ENCODE measurements around the gene ASPN.

Gene ASPN

GRCh38 chr9:92518199-92518598, 35.9 kb upstream of the ASPN start:
- Histone ChIP-seq H3K4me1 (ENCODE audit: control insufficient read depth, insufficient read depth, low read length) (peaks cover 4% of the 10 kb centered on the region), H3K9me3 (ENCODE audit: control insufficient read depth, low read length) (no peaks in the 10 kb centered on the region), H3K27me3 (ENCODE audit: control insufficient read depth, insufficient read depth, low read length, poor library complexity, severe bottlenecking) (no peaks in the 10 kb centered on the region), H3K27ac (ENCODE audit: insufficient read depth, low read depth, low read length, poor library complexity, severe bottlenecking) (no peak overlapping the region), H3K36me3 (ENCODE audit: control insufficient read depth, insufficient read depth, low read length) (no peaks in the 10 kb centered on the region), H3K4me3 (ENCODE audit: insufficient read depth, low read depth, low read length) (no peak overlapping the region)
- 87 to 92% methylated on average over 4 of the region's 4 CpGs for WGBS, 2 experiments

- H3K27me3 ChIP-seq (ENCODE audit: control insufficient read depth, insufficient read depth, low read length, poor library complexity, severe bottlenecking): no peaks in the 10 kb centered on the region
- 34 to 40% methylated on average over 3 of the region's 3 CpGs for WGBS, 2 experiments
- H3K36me3 ChIP-seq (ENCODE audit: control insufficient read depth, insufficient read depth, low read length): no peaks in the 10 kb centered on the region
- H3K4me3 ChIP-seq (ENCODE audit: insufficient read depth, low read depth, low read length): no peak overlapping the region
- no peaks in the 10 kb centered on the region for H3K9me3 ChIP-seq (ENCODE audit: control insufficient read depth, low read length)
- no peak overlapping the region for H3K27ac ChIP-seq (ENCODE audit: insufficient read depth, low read depth, low read length, poor library complexity, severe bottlenecking)
- peaks cover 4% of the 10 kb centered on the region for H3K4me1 ChIP-seq (ENCODE audit: control insufficient read depth, insufficient read depth, low read length)
These were observed 34.7 kb upstream of the ASPN start for GRCh38 chr9:92517046-92517445.

GRCh38 chr9:92516521-92516920, 34.2 kb upstream of the ASPN start:
- Histone ChIP-seq H3K27me3 (ENCODE audit: control insufficient read depth, insufficient read depth, low read length, poor library complexity, severe bottlenecking) (no peaks in the 10 kb centered on the region), H3K36me3 (ENCODE audit: control insufficient read depth, insufficient read depth, low read length) (no peaks in the 10 kb centered on the region), H3K9me3 (ENCODE audit: control insufficient read depth, low read length) (no peaks in the 10 kb centered on the region), H3K27ac (ENCODE audit: insufficient read depth, low read depth, low read length, poor library complexity, severe bottlenecking) (no peak overlapping the region), H3K4me3 (ENCODE audit: insufficient read depth, low read depth, low read length) (no peak overlapping the region), H3K4me1 (ENCODE audit: control insufficient read depth, insufficient read depth, low read length) (peaks cover 4% of the 10 kb centered on the region)
- 100% methylated on average over 1 of the region's 1 CpG; no CpG with 5 or more reads in 1 of the 2 experiments for WGBS, 2 experiments

GRCh38 chr9:92514635-92515034, 32.3 kb upstream of the ASPN start:
- 94% methylated on average over 10 of the region's 10 CpGs for WGBS, 2 experiments
- peaks cover 4% of the 10 kb centered on the region for H3K4me1 ChIP-seq (ENCODE audit: control insufficient read depth, insufficient read depth, low read length)

DNA sequence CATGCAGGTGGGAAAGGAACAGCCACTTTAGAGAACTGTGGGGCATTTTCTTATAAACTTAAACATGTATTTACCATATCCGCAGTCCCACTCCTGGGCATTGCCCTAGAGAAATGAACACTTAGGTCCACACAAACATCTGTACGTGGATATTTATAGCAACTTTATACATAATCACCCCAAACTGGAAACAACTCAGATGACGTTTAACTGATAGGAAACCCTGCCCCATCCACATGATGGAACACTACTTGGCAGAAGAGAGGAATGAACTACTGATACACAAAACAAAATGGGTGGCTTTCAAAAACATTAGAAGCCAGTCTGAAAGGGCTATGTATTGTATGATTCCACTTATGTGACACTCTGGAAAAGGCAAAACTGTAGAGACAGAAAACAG, 31.0 kb upstream of the ASPN start:
- Histone ChIP-seq H3K27me3 (ENCODE audit: control insufficient read depth, insufficient read depth, low read length, poor library complexity, severe bottlenecking) (no peaks in the 10 kb centered on the region), H3K4me1 (ENCODE audit: control insufficient read depth, insufficient read depth, low read length) (peaks cover 4% of the 10 kb centered on the region), H3K9me3 (ENCODE audit: control insufficient read depth, low read length) (no peaks in the 10 kb centered on the region), H3K4me3 (ENCODE audit: insufficient read depth, low read depth, low read length) (no peak overlapping the region), H3K36me3 (ENCODE audit: control insufficient read depth, insufficient read depth, low read length) (no peaks in the 10 kb centered on the region), H3K27ac (ENCODE audit: insufficient read depth, low read depth, low read length, poor library complexity, severe bottlenecking) (no peak overlapping the region)
- 83 to 91% methylated on average over 3 of the region's 3 CpGs for WGBS, 2 experiments

More at GRCh38 chr9:92514635-92515034, 32.3 kb upstream of the ASPN start:
- H3K27ac ChIP-seq (ENCODE audit: insufficient read depth, low read depth, low read length, poor library complexity, severe bottlenecking): no peak overlapping the region
- no peaks in the 10 kb centered on the region for H3K27me3 ChIP-seq (ENCODE audit: control insufficient read depth, insufficient read depth, low read length, poor library complexity, severe bottlenecking)
- no peaks in the 10 kb centered on the region for H3K9me3 ChIP-seq (ENCODE audit: control insufficient read depth, low read length)
- no peaks in the 10 kb centered on the region for H3K36me3 ChIP-seq (ENCODE audit: control insufficient read depth, insufficient read depth, low read length)
- no peak overlapping the region for H3K4me3 ChIP-seq (ENCODE audit: insufficient read depth, low read depth, low read length)

- Histone ChIP-seq H3K9me3 (ENCODE audit: control insufficient read depth, low read length) (no peaks in the 10 kb centered on the region), H3K27ac (ENCODE audit: insufficient read depth, low read depth, low read length, poor library complexity, severe bottlenecking) (no peak overlapping the region), H3K4me3 (ENCODE audit: insufficient read depth, low read depth, low read length) (no peak overlapping the region), H3K4me1 (ENCODE audit: control insufficient read depth, insufficient read depth, low read length) (peaks cover 4% of the 10 kb centered on the region), H3K36me3 (ENCODE audit: control insufficient read depth, insufficient read depth, low read length) (no peaks in the 10 kb centered on the region), H3K27me3 (ENCODE audit: control insufficient read depth, insufficient read depth, low read length, poor library complexity, severe bottlenecking) (no peaks in the 10 kb centered on the region)
- WGBS, 2 experiments: 41 to 59% methylated on average over 2 to 3 of the region's 3 CpGs
These were observed 30.3 kb upstream of the ASPN start for GRCh38 chr9:92512622-92513021.

DNA sequence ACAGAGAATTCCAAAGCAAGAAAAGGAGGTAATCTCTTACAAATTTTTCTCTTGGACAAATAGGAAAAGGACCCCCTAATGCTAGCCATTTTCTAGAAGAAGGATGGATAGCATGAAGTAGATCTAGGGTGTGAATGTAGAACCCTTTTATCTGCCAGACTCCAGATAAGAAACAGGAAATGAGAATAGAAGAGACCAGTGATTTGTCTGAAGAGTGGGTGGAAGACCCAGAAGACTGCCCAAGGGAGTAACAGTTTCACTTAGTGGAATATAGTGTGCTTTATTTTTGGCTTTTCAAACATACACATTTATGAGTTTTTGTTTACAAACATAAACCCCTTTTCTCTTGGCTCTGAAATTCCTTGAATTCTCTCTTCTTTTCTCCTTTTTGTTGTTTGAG, 28.4 kb upstream of the ASPN start:
- H3K9me3 ChIP-seq (ENCODE audit: control insufficient read depth, low read length): no peaks in the 10 kb centered on the region
- no peaks in the 10 kb centered on the region for H3K27me3 ChIP-seq (ENCODE audit: control insufficient read depth, insufficient read depth, low read length, poor library complexity, severe bottlenecking)
- H3K4me1 ChIP-seq (ENCODE audit: control insufficient read depth, insufficient read depth, low read length): no peaks in the 10 kb centered on the region
- no peak overlapping the region for H3K4me3 ChIP-seq (ENCODE audit: insufficient read depth, low read depth, low read length)
- no peaks in the 10 kb centered on the region for H3K36me3 ChIP-seq (ENCODE audit: control insufficient read depth, insufficient read depth, low read length)
- H3K27ac ChIP-seq (ENCODE audit: insufficient read depth, low read depth, low read length, poor library complexity, severe bottlenecking): no peak overlapping the region

DNA sequence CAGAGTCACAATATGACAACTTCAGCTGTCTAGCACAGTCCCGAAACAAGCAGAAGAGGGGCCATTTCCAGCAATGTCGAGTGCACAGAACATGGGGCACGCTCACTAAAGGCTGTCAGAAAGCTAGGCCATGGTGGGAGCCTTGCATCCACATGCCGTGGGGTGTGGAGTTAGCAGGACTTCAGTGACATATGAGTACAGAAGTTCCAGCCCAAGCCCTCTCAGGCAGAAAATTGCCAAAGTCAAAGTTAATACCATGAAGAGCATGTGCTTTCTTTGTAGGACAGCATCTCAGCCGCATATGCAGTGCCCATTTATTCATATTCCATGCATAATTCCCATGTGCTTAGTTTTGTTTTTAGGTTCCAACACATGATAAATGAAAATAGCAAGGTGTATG, 26.7 kb upstream of the ASPN start:
- WGBS, 2 experiments: 94 to 95% methylated on average over 4 to 5 of the region's 5 CpGs
- Histone ChIP-seq H3K36me3 (ENCODE audit: control insufficient read depth, insufficient read depth, low read length) (no peaks in the 10 kb centered on the region), H3K9me3 (ENCODE audit: control insufficient read depth, low read length) (no peaks in the 10 kb centered on the region), H3K4me3 (ENCODE audit: insufficient read depth, low read depth, low read length) (no peak overlapping the region), H3K4me1 (ENCODE audit: control insufficient read depth, insufficient read depth, low read length) (no peaks in the 10 kb centered on the region), H3K27me3 (ENCODE audit: control insufficient read depth, insufficient read depth, low read length, poor library complexity, severe bottlenecking) (no peaks in the 10 kb centered on the region), H3K27ac (ENCODE audit: insufficient read depth, low read depth, low read length, poor library complexity, severe bottlenecking) (no peak overlapping the region)

DNA sequence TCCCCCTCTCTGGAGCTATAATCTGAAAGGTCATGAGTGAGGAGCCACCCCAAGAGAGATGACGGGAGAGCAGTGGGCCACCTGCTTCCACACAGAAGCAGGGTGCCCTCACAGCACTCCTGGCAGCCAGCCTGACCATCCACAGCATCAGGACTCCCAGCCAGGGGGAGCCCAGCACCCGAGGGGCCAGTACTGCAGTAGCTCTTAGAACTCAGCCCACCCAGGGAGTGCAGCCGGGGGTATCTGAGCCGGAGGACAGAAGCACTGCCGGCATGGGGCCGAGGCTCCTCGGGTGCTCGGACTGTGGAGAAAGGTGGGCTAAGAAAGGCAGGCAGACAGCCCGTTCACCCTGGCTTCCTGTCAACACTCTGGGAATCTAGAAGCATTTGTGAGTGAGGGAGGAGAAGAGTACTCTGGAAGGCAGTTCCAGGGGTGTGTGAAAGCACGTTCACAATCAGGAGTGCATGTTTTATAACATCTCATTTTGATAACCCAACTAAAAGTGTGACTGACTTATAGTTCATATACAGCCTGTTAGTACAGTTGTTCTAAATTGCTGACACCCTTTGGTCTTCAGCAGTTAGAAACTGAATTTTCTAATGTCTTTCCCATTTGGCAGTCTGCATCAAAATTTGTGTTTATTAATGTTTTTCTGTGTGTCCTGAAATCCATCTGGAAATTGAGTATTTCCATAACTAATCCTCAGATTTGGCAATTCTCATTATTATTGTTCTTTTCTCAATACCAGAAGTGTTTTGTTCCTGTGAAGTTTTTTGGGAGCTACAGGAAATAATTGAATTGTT, 25.9 kb upstream of the ASPN start:
- H3K4me1 ChIP-seq (ENCODE audit: control insufficient read depth, insufficient read depth, low read length): no peaks in the 10 kb centered on the region
- no peaks in the 10 kb centered on the region for H3K36me3 ChIP-seq (ENCODE audit: control insufficient read depth, insufficient read depth, low read length)
- H3K4me3 ChIP-seq (ENCODE audit: insufficient read depth, low read depth, low read length): no peak overlapping the region
- 76 to 77% methylated on average over 10 of the region's 10 CpGs for WGBS, 2 experiments
- H3K27me3 ChIP-seq (ENCODE audit: control insufficient read depth, insufficient read depth, low read length, poor library complexity, severe bottlenecking): no peaks in the 10 kb centered on the region
- H3K27ac ChIP-seq (ENCODE audit: insufficient read depth, low read depth, low read length, poor library complexity, severe bottlenecking): no peak overlapping the region
- no peaks in the 10 kb centered on the region for H3K9me3 ChIP-seq (ENCODE audit: control insufficient read depth, low read length)

DNA sequence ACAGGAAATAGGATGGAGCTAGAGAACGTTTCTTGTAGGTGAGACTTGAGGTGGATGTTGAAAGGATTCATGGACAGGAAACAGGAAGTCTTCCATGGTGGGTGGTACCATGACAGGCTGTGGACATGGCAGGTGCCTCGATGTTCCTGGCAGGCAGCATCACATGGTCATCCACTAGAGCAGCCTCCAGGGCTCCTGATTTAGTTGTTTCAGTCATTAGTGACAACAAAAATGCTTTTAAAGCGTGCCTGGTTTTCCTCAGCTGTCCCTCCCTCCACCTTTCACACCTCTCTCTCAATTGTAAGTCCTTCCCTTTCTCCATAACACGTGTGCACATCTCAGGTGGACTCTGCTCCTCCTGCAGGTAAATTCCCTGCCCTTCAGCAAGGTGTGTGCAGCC, 25.2 kb upstream of the ASPN start:
- WGBS, 2 experiments: 85 to 87% methylated on average over 4 of the region's 4 CpGs
- H3K9me3 ChIP-seq (ENCODE audit: control insufficient read depth, low read length): no peaks in the 10 kb centered on the region
- no peaks in the 10 kb centered on the region for H3K27me3 ChIP-seq (ENCODE audit: control insufficient read depth, insufficient read depth, low read length, poor library complexity, severe bottlenecking)
- H3K27ac ChIP-seq (ENCODE audit: insufficient read depth, low read depth, low read length, poor library complexity, severe bottlenecking): no peak overlapping the region
- no peak overlapping the region for H3K4me3 ChIP-seq (ENCODE audit: insufficient read depth, low read depth, low read length)
- no peaks in the 10 kb centered on the region for H3K4me1 ChIP-seq (ENCODE audit: control insufficient read depth, insufficient read depth, low read length)
- H3K36me3 ChIP-seq (ENCODE audit: control insufficient read depth, insufficient read depth, low read length): no peaks in the 10 kb centered on the region

All from ectodermal cell (in vitro differentiated cells).